GM20431 (cell line): ENCODE data around the gene MSLN.

Source experiments
- in situ Hi-C: fragments of 300-500 bp; cut with MseI, MboI; formaldehyde crosslinking; loops from one replicate; pipeline ENCODE4 v1.15.0; 2020; ENCODE audit warnings: low sequenced_read_pairs; ENCODE audit not compliant: unreplicated experiment

The MSLN gene

GRCh38 chr16:721765-722540, 38.6 kb upstream of the MSLN start:
- in situ Hi-C loops: no loop called here

- in situ Hi-C loops: no loop called here
These were observed 37.5 kb upstream of the MSLN start for GRCh38 chr16:722835-723633.

GRCh38 chr16:723695-724094, 36.8 kb upstream of the MSLN start:
- in situ Hi-C loops: no loop called here

GRCh38 chr16:724188-725040, 36.1 kb upstream of the MSLN start:
- in situ Hi-C loops: no loop called here

- in situ Hi-C loops: no loop called here
These were observed 35.5 kb upstream of the MSLN start for GRCh38 chr16:725041-725376.

- in situ Hi-C loops: no loop called here
These were observed 34.9 kb upstream of the MSLN start for GRCh38 chr16:725463-726187.

- in situ Hi-C loops: no loop called here
These were observed 34.4 kb upstream of the MSLN start for GRCh38 chr16:726188-726437.

GRCh38 chr16:726438-727290, 33.9 kb upstream of the MSLN start, which contains the start of the genes CCDC78 and HAGHL:
Gene CCDC78 (minus strand): TSS chr16:726443. CDS start chr16:726367, 76 bp downstream.
Gene HAGHL (plus strand): TSS chr16:727106. CDS start chr16:727510, 404 bp downstream.
- in situ Hi-C loops: no loop called here

GRCh38 chr16:727291-727977, 33.1 kb upstream of the MSLN start:
- in situ Hi-C loops: no loop called here

- in situ Hi-C loops: no loop called here
These were observed 32.2 kb upstream of the MSLN start for GRCh38 chr16:728131-728889.

GRCh38 chr16:728890-729744, 31.4 kb upstream of the MSLN start:
- in situ Hi-C loops: no loop called here

- in situ Hi-C loops: no loop called here
These were observed 30.5 kb upstream of the MSLN start for GRCh38 chr16:729768-730665.

- in situ Hi-C loops: no loop called here
These were observed 29.6 kb upstream of the MSLN start for GRCh38 chr16:730666-731509.

- in situ Hi-C loops: no loop called here
These were observed 28.2 kb upstream of the MSLN start for GRCh38 chr16:732332-732731.

GRCh38 chr16:732936-733335, 27.6 kb upstream of the MSLN start:
- in situ Hi-C loops: no loop called here
